Measurements from ENCODE around the gene ZNF134.
A peak's percentile ranks its signal among the peaks of the same experiment; 100 is the strongest.

ZNF134 gene

DNA sequence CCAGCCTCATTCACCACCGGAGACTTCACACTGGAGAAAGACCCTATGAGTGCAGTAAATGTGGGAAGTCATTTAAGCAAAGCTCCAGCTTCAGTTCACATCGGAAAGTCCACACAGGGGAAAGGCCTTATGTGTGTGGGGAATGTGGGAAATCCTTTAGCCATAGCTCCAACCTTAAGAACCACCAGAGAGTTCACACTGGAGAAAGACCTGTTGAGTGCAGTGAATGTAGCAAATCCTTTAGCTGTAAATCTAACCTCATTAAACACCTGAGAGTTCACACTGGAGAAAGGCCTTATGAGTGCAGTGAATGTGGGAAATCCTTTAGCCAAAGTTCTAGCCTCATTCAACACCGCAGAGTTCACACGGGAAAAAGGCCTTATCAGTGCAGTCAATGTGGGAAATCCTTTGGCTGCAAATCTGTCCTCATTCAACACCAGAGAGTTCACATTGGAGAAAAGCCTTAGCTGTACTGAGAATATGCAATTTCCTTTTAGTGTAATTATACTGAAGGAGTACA, 27.7 kb downstream of the ZNF134 start:
- DNase-seq (ENCODE audit: low spot score): no peak

DNA sequence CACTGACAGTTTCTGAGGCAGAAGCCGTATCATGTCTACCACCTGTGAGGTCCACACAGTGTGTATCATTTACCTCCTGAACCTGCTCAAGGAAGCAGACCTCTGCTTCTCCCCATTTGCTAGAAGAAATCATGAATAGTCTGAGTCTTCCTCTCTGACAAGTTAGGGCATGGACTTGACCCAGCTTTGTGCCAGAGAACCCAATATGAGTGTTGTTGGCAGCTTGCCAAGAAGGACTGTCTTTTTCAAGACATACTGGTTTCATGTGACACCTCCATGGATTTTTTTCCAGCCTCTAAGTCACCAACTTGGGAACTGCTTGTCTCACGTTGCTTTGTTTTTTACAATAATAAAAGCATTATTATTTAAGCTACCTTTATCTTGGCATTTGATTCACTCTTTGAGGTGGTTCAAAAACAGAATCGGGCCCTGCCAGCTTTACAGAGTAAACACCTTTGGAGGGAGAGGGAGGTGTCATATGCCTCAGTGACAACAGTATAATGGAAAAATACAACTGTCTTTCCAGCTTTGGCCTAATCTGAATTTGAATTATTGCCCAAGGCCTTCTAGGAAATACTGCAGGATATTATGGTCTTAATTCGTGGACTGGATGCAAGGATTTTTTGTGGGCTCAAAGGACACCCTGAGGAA, 28.5 kb downstream of the ZNF134 start:
- DNase-seq (ENCODE audit: low spot score): no peak

DNA sequence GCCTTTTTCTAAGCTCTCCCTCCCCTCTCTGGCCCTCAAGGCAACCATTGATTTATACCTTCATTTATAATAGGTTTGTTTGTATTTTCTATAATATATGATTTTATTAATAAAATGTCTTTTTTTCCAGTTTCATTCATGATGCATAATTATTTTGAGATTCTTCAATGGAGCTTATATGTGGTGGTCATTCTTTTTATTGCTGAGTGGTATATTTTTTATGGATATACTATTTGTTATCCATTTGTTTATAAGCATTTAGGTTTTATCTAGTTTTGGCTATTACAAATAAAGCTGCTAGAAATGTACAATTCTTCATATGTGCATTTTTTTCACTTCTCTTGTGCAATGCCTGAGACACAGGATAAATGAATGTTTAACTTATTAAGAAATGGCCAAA, 29.7 kb downstream of the ZNF134 start:
- no peak for DNase-seq (ENCODE audit: low spot score)

DNA sequence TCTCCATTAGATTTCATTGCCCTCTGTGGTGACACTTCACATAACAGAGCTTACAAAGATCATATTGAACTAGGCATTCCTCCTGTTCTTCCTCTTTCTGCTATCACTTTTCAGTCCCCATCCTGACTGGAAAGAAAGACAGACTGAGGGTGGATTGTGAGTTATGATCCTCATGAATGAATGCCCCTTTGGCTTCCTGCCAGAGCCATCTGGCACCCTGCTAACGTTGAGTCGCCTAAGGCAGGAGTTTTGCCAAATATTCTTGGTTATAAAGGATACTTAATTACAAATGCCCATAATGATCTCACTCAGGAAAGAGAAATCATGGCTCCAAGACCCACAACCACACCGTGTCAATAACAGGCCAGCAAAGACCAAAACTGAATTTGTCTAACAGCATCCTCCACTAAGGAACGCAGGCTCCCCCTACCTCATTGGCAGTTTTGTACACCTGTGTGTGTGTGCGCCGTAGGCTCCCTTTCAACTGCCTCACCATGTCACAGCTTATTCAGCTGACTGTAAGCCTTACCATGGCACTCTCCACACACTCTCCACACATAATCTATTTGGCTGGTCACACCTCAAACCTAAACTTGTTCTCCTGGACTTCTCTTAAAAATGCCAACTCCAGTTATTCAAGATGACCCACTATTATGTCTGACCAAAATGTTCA, 34.4 kb downstream of the ZNF134 start:
- DNase-seq (ENCODE audit: low spot score): no peak

DNA sequence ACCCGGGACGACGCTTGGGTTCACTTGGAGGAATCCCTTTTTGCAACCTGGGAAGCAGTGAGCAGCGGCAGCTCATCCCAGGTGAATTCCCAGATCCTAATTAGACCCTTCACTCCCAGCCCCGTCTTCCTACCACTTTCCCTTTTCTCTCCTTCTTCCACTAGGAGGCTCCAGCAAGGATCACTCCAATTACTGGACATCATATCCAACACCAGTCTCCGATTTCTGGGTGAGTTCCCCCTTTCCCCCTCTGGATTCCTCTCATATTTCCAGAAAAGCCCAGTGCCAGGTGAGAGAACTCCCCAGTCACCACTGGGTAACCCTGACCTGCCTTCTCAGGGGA, 37.6 kb downstream of the ZNF134 start:
- DNase-seq (ENCODE audit: low spot score): no peak

DNA sequence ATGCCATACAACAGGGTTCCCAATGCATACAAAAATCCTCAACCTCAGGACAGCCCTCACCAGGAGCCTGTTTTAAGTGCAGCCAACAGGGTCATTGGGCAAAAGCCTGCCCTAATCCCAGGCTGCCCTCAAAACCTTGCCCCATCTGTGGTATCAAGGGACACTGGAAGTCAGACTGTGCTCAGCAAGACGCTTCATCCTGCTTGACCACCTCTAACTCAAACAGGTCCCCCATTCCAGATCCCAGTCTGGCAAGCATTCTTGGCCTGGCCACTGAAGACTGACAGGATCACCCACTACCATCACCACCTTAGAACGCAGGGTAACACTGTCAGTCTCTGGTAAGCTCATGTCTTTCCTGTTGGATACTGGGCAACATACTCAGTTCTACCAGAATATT, 39.6 kb downstream of the ZNF134 start:
- no peak for DNase-seq (ENCODE audit: low spot score)

DNA sequence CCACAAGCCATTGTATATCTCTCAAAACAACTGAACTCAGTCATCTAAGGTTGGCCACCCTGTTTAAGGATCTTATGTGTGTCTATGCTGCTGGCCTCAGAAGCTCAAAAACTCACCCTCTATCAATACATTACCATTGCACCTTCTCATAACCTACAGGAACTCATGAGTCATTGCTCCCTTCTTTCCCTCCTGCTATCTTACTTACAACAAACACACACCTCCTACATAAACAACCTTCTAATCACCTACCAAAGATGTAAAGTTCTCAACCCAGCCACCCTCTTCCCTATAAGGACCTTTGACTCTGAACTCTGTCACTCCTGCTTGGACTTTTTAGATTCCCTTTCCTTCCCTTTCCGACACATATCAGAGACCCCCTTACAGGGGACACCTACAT, 41.4 kb downstream of the ZNF134 start:
- DNase-seq (ENCODE audit: low spot score): no peak

DNA sequence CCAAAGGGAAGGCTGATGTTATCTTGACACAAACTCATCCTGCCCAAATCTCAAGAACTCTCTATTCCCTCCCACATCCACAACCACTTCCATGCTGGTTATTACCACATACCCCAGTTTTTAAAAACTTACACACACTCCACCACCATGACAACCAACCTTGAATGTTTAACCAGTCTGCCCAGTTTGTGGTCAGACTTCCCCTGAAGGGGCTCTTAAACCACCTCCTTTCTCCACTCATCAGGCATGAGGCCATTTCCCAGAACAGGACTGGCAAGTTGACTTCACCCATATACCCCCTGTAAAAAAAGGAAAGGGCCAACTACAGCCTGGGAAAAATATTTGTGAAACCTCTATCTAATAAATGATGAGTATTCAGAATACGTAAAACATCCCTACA, 42.3 kb downstream of the ZNF134 start:
- no peak for DNase-seq (ENCODE audit: low spot score)

DNA sequence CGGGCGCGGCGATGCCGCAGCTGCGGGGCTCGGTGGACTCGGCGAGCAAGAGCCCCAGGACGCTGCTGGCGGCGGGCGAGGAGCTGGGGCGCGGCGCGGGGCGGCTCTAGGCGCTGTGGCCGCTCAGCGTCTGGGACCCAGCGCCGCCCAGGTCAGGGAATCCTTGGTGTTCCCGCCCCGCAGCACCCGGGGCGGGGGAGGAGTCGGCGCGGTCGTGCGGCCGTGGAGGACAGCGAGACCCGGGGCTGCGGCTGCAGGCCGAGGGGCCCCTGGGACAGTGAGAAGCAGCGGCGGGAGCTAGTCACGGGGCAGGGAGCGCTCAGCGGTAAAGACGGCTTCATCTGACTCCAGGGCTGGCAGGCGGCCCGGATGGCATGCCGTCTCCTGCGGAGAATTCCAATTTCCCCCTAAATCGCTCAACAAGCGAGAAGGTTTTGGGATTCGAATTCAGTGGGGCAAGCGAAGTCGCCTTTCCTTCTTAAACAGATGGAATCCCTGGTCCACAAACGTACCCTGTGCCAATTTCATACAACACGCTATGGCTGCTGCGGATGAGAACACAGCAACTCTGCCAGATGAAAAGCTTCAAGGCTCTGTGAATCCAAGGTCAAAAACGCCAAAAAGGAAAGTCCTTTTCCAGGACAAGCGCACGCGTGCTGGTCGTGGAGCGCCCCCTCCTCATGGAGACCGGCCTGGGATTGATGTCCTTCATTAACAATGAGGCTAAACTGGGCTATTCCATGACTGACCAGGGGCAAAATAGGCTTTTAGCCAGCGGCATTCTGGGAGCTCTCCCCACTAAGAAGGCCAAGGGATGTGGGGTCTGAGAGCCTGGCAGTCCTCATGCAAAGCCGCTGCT, 50.5 kb downstream of the ZNF134 start:
- DNase-seq (ENCODE audit: low spot score): no peak

DNA sequence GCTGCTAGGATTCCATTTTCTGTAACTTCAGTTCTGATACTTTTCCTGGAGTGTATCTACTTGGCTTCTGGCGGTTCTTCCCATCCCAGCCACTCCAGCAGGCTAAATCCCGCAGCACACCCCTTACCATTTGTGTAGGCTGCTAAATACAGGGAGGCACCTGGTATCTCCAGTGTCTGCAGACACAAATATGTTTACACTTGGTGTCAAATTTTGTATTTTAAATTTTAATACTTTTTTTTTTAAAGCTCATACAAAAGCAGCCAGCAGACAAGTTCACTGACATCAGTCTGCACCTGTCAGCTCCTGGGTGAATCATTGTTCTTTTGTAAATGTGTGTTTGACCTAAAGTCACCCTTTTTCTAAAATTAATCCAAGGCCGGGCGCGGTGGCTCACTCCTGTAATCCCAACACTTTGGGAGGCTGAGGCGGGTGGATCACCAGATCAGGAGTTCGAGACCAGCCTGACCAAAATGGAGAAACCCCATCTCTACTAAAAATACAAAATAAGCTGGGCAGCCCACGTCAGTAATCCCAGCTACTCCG, 51.3 kb downstream of the ZNF134 start:
- DNase-seq (ENCODE audit: low spot score): peak; percentile 24

DNA sequence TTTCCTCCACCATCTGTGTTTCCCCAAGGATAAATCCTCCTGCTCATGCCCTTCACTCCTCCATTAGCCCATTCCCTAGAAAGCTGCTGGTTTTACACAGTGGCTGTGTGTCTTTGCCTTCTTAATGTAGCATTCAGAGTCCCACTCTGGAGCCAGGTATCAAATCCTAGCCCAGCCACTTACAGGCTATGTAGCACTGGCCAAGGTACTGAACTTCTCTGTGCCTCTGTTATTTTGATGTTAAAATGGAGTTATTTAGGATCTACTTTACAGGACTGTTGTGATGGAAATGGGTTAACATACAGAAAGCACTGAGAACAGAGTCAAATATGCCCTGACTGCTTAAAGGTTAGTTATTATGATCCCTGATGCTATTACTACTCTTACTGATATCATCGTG, 53.2 kb downstream of the ZNF134 start:
- no peak for DNase-seq (ENCODE audit: low spot score)

DNA sequence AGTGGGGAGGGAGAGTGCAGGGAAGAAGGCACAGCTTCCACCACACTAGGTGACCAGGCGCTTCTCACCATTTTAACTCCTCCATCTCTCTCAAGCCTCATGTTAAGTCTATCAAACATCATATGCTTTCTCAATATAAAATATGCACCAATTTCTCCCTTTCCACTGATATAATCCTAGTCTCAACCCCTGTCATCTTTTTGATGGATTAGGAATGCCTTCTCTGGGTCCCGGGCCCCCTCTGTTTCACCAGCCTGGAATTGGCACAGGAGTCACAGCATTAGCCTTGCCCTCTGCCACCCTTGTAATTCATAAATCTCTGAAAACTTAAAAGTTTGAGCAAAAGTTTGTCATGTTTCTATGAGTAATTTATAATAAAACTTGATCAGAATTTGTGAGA, 54.6 kb downstream of the ZNF134 start, which contains the start of gene ZSCAN4:
Gene ZSCAN4 (plus strand): TSS at position 301 of the 400 bp plus-strand sequence. CDS start 7,211 bp downstream, outside the sequence.
- no peak for DNase-seq (ENCODE audit: low spot score)

DNA sequence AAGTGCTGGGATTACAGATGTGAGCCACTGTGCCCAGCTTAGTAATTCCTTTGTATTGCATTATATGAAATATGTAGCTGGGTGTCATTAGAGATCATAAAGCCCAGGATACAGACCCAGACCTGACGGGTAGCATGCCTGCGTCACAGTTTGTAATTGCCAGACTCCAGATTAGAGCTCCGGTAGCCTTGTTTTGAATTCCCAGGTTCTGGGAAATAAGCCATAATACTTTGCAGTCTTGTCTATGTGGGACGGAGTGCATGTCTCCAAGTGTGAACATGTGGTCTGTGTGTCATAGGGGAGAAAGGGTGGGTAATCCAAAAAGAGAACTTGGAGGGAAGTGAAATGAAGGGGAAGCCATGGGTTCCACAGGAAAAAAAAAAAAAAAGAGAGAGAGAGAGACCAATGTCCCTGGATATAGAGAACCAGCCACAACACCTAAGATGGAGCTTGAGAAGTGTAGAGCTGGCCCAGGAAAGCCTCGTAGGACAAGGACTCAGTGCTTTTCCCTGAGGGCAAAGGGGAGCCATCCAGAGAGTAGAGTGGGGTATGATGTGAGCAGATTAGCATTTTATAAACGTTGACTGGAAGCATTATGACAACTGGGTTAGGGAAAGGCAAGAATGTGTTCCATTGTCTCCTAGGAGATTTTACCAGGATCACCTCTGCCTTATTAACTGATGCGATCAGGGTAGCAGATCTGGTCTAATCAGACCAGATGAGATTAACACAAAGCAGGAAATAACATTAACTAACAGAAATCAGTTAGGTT, 57.3 kb downstream of the ZNF134 start:
- DNase-seq (ENCODE audit: low spot score): no peak

DNA sequence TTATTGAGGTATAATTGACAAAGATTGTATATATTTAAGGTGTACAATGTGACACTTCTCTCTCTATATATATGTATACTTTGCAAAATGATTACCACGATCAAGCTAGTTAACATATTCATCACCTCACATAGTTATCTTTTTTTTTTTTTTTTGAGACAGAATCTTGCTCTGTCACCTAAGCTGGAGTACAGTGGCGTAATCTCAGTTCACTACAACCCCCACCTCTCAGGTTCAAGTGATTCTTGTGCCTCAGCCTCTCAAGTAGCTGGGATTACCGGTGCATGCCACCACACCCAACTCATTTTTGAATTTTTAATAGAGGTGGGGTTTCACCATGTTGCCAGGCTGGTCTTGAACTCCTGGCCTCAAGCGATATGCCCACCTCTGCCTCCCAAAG, 58.4 kb downstream of the ZNF134 start:
- no peak for DNase-seq (ENCODE audit: low spot score)
